SHP77 treated with DMSO at 0.1 percent for 48 hours (cell line): Measurements from ENCODE around the gene ZNF136.

Experiments
- DNase-seq: peaks from one replicate; lab custom pipeline; 2025; lab: John Stamatoyannopoulos, UW

Gene ZNF136

DNA sequence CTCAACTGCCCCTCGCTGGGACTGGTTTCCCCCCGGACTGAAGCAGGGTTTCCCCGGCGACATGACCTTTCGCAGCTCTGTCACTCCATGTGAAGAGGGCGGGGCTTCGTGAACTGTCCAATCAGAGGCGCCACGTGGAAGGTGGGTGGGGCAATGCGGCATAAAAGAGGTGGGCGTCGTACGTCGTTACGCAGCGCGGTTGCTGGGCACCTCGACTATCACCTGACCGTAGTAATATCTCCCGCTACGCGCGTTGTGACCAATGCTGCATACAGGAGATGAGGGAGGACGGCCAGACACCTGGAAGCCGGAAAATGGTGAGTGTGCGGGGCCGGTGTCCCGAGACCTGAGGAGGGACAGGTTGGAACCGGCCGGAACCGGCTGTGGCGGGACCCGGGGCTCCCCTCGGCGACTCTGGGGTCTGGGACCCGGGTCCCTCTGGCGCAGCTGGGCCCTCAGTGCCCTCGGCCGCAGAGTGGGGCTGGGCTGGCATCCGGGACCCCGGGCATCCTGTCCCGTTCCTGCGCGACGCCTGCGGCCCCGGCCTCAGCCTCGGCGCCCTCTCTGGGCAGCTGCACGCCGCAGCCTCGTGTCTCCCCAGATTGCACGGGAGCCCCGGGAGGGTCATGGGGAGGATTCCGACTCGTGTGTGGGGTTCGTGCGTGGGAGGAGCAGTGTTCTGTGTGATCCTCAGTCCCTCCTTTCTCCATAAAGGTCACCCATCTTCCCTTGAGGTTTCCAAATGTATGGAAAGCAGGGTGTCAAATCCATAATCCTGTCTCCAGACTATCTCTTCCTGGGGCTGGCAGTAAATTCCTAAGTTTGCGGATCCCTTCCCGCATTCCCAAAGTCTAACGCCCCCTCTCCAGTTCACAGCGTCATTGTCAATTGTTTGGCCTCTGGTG lies 32.2 kb downstream of the ZNF136 start:
- DNase-seq = no peak

DNA sequence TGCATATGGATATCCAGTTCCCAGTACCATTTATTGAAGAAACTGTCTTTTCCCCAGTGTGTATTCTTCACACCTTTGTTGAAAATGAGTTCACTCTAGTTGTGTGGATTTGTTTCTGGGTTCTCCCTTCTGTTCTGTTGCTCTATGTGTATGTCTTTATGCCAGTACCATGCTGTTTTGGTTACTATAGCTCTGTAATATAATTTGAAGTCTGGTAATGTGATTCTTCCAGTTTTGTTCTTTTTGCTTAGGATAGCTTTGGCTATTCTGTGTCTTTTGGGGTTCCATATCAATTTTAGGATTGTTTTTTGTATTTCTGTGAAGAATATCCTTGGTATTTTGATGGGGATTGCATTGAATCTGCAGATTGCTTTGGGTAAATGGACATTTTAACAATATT lies 35.2 kb downstream of the ZNF136 start:
- DNase-seq = no peak

DNA sequence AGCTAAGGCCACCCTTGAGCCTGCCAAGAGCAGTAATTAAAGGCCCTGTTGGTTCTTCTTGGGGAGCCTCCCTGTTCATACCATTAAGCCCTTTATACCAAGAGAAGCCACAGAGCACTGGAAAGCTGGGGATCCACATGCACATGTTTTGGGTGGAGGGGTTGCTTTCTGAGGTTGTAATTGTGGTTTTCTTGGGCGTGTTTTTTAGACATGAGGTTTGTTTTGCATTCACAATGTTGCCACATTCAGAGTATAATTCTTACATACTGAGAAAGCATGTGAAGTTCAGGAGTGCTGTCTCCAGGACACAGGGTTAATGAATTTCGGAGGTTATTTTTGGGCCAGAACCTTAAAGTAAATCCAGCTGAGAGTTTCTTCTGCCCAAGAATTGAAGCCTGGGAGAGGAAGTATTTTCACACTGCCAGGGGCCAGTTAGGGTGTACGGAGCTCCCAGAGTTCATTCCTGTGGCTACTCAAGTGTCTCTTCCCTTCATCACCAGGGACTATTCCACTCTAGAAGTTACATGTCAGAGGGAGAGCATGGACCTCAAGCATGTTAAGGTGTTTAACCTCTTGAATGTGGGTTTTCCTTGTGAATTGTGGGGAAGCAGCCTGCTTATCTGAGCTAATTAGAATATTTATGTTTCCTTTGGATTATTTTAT lies 37.0 kb downstream of the ZNF136 start:
- DNase-seq = no peak

- no peak for DNase-seq
Measured at GRCh38 chr19:12202250-12202649, 39.4 kb downstream of the ZNF136 start.

DNA sequence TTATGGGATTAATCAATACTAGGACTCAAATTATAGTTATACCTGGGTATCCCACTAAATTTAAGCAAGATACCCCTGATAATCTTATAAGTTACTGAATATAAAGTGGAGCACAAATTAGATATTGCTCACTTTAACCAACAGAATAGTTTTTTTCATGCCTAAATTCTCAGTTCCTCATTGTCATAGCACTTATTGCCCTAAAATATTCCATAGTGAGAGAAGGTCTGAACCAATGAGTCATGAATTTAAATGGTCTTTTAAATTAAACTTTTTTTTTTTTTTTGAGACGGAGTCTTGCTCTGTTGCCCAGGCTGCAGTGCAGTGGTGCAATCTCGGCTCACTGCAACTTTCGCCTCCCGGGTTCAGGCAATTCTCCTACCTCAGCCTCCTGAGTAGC lies 42.4 kb downstream of the ZNF136 start:
- no peak for DNase-seq

- DNase-seq = no peak
Measured at GRCh38 chr19:12208221-12208620, 45.3 kb downstream of the ZNF136 start.

DNA sequence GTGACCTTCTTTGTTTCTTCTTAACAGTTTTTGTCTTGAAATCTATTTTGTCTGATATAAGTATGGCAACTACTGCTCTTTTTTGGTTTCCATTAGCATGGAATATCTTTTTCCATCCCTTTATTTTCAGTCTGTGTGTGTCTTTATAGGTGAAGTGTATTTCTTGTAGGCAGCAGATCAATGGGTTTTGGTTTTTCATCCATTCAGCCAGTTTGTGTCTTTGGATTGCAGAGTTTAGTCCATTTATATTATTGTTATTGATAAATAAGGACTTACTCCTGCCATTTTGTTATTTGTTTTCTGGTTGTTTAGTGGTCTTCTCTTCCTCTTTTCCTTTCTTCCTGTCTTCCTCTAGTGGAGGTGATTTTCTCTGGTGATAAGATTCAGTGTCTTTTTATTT lies 54.4 kb downstream of the ZNF136 start:
- DNase-seq = no peak

DNA sequence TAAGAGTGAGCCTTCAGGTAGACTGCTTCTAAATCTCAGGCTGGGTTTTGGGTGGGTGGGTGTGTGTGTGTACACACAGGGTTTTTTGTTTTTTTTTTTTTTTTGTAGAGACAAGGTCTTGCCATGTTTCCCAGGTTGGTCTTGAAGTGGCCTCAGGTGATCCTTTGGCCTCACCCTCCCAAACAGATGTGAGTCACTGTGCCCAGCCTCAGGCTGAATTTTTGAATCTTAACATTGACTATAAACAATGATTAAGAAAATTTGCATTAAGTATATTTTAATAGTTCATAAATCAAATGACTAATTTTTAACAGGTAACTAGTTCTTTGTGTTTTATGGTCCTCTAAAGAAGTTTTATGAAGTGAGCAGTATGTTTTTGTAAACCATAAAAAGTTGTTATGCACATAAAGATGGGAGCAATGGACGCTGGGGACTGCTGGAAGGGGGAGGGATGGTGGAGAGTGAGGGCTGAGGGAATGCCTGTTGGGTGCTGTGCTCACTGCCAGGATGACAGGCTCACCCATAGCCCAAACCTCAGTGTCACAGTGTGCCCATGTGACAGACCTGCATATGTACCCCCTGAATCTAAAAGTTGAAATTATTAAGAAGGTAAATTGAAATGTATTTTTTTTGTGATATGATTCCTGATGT lies 60.2 kb downstream of the ZNF136 start:
- no peak for DNase-seq

DNA sequence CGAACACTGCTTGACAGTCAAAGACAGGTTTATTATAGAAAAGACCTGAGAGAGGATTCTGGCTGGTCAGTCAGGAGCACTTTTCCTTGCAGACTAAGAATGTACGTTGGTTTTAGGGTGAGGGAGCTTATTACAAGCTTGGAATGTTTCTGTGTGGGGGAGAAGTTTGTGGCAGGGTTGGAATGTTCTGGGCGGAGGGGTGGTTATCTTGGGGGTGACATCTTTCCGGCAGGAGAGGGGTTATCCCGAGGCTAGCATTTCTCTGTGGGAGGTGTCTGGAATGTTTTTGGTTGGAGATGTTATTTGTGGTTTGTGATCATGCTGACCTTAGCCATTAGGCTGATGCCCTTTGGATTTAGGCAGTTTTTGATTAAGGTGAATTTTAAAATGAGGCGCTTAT lies 61.8 kb downstream of the ZNF136 start:
- DNase-seq = no peak

DNA sequence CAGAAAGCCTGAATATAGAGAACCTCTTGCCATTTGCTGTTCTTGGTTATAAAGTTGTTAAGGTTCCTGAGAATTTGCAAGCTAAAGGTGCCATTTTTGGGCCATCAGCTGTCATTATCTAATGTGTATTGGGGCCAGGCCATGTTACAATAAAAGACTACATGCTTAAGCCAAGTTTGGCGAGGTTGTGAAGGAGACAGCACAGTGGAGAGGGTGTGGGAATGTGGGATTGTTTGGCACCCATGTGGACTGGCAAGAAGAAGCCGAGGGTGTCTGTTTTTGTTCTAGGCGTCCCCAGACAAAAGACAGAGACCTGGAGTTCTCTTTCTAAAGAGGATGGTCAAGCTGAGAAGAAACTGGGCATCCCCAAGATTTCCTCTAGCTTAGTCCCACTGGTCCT lies 67.1 kb downstream of the ZNF136 start:
- no peak for DNase-seq

- DNase-seq = no peak
Measured at GRCh38 chr19:12230751-12231733, 68.1 kb downstream of the ZNF136 start.

DNA sequence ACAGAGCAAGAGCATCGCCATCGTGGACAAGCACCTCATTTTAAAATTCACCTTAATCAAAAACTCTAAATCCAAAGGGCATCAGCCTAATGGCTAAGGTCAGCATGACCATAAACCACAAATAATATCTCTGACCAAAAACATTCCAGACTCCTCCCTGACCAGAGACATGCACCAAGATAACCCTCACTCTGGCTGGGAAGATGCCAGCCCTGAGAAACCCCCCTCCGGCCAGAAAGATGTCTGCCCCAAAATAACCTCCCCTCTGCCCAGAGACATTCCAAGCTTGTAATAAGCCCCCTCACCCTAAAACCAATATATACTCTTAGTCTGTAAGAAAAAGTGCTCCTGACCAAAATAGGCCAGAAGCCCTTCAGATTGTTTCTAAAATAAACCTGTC lies 70.1 kb downstream of the ZNF136 start:
- no peak for DNase-seq

DNA sequence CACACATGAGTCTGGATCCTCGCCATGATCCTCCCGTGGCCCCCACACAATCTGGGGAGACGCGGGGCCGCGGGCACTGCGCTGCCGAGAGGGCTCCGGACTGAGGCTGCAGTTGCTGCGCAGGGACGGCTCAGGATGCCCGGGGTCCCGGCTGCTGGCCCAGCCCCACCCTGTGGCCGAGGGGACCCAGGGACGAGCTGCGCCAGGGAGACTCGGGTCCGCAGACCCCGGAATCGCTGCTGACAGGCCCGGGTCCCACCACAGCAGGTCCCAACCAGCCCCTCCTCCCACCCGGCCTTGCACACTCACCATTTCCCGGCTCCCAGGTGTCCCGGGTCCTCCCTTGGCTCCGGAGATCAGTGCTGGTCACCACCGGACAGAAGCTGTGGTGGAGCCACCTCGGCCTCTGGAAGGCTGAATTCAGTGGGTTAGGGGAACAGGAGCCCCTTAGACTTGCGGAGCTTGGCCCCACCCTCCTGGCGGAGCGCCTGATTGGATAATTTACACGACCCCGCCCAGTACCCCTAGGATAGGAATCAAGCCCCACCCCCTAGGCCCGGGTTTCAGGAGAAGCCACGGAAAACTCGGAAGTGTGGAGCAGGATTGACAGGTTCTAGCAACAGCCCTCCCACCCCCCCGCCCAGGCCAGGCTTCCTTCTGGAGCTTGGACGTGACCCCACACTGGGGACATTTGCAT lies 74.4 kb downstream of the ZNF136 start:
- no peak for DNase-seq
